ENCODE measurements around the gene PACSIN3. TPM values are rescaled to one million over a fixed set of nuclear protein-coding genes. Genes with fewer than 3 reads are reported as not detected.

PACSIN3 gene
- total and polyA plus RNA-seq, 2 of the 13 experiments (the other 11 are each of a cell fraction or from before 2014, with no cell fraction given): 47.9 to 93.3 TPM

DNA sequence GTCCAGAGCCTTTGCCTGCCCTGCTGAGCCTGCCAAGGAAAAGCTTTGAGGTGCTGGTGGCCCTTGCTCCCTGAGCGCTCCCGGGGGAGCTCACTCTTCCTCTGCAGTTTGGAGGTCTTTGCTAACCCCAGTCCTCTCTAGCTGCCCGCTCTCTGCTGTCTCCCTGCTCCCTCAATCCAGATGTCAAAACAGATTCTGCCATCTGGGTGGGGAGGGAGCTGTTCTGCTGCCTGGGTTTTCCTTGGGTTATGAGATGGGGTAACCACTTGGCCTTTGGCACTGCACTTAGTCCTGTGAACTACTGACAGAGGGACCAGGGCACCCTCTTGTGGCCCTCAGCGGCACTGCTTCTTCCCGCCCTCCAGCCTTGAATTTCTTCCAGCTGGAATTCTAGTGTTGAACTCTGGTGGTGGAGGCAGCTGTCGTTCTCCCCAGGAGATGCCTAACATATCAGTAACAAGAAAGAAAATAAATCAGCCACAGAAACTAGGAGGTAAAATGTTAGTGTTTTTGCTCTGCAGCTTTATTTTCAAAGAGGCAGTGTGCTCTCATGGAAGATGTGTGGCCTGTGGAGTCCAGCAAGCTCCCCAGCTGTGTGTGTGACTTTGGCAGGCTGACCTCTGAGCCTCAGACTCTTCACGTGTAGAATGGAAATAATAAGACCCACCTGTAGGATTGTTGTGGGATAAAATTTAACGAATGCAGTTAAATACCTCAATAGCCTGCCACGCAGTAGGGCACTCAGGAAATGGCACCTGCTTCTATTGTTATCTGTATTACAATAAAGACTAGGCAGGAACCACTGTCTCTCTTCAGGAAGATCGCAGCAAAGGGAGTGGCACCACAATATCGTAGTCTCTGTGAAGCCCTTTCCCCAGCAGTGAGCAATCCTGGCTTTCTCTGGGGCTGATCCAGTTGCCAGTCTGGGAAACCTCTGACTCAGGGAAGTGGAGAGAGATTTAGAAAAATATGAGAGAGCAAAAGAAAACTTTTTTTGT lies 33.0 kb downstream of the PACSIN3 start (continued):
- TF ChIP-seq NR2C2 (CRISPR knock-in tag; IDR thresholded peaks at IDR 0.05; ENCODE audit: borderline replicate concordance): no peak
- TF ChIP-seq, protein P1, sequence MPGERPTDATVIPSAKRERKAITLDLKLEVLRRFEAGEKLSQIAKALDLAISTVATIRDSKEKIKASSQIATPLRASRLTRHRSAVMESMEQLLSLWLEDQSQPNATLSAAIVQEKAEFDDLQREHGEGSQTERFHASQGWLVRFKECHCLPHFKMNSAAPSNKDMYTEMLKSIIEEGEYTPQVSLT (CRISPR knock-in tag; IDR thresholded peaks at IDR 0.05; ENCODE audit: borderline replicate concordance, low read depth): no peak
- no peak for TF ChIP-seq ARID2 (CRISPR knock-in tag; IDR thresholded peaks at IDR 0.05; ENCODE audit: borderline replicate concordance)
- TF ChIP-seq, protein P2, sequence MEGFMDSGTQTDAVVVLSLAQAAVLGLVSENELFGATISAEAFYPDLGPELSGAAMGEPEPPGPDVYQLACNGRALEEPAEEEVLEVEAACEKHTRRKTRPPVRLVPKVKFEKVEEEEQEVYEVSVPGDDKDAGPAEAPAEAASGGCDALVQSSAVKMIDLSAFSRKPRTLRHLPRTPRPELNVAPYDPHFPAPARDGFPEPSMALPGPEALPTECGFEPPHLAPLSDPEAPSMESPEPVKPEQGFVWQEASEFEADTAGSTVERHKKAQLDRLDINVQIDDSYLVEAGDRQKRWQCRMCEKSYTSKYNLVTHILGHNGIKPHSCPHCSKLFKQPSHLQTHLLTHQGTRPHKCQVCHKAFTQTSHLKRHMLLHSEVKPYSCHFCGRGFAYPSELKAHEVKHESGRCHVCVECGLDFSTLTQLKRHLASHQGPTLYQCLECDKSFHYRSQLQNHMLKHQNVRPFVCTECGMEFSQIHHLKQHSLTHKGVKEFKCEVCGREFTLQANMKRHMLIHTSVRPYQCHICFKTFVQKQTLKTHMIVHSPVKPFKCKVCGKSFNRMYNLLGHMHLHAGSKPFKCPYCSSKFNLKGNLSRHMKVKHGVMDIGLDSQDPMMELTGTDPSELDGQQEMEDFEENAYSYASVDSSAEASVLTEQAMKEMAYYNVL (CRISPR knock-in tag; IDR thresholded peaks at IDR 0.05; ENCODE audit: borderline replicate concordance): no peak
- TF ChIP-seq, protein P3, sequence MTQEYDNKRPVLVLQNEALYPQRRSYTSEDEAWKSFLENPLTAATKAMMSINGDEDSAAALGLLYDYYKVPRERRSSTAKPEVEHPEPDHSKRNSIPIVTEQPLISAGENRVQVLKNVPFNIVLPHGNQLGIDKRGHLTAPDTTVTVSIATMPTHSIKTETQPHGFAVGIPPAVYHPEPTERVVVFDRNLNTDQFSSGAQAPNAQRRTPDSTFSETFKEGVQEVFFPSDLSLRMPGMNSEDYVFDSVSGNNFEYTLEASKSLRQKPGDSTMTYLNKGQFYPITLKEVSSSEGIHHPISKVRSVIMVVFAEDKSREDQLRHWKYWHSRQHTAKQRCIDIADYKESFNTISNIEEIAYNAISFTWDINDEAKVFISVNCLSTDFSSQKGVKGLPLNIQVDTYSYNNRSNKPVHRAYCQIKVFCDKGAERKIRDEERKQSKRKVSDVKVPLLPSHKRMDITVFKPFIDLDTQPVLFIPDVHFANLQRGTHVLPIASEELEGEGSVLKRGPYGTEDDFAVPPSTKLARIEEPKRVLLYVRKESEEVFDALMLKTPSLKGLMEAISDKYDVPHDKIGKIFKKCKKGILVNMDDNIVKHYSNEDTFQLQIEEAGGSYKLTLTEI (CRISPR knock-in tag; conservative IDR thresholded peaks at IDR 0.05): no peak
- TF ChIP-seq KLF16 (CRISPR knock-in tag; IDR thresholded peaks at IDR 0.05): peak in 1 of 2 experiments; percentile 45; a peak in 1 of 4 replicates
- TF ChIP-seq, protein P4, sequence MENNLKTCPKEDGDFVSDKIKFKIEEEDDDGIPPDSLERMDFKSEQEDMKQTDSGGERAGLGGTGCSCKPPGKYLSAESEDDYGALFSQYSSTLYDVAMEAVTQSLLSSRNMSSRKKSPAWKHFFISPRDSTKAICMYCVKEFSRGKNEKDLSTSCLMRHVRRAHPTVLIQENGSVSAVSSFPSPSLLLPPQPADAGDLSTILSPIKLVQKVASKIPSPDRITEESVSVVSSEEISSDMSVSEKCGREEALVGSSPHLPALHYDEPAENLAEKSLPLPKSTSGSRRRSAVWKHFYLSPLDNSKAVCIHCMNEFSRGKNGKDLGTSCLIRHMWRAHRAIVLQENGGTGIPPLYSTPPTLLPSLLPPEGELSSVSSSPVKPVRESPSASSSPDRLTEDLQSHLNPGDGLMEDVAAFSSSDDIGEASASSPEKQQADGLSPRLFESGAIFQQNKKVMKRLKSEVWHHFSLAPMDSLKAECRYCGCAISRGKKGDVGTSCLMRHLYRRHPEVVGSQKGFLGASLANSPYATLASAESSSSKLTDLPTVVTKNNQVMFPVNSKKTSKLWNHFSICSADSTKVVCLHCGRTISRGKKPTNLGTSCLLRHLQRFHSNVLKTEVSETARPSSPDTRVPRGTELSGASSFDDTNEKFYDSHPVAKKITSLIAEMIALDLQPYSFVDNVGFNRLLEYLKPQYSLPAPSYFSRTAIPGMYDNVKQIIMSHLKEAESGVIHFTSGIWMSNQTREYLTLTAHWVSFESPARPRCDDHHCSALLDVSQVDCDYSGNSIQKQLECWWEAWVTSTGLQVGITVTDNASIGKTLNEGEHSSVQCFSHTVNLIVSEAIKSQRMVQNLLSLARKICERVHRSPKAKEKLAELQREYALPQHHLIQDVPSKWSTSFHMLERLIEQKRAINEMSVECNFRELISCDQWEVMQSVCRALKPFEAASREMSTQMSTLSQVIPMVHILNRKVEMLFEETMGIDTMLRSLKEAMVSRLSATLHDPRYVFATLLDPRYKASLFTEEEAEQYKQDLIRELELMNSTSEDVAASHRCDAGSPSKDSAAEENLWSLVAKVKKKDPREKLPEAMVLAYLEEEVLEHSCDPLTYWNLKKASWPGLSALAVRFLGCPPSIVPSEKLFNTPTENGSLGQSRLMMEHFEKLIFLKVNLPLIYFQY (CRISPR knock-in tag; IDR thresholded peaks at IDR 0.05; ENCODE audit: borderline replicate concordance): no peak
- no peak for TF ChIP-seq ZNF34 (CRISPR knock-in tag; IDR thresholded peaks at IDR 0.05; ENCODE audit: borderline replicate concordance)
- 0 out of 2 replicates have a peak, but pooled peaks have one; percentile 20 for TF ChIP-seq PHF20 (CRISPR knock-in tag; IDR thresholded peaks at IDR 0.05)
- TF ChIP-seq, protein P5, sequence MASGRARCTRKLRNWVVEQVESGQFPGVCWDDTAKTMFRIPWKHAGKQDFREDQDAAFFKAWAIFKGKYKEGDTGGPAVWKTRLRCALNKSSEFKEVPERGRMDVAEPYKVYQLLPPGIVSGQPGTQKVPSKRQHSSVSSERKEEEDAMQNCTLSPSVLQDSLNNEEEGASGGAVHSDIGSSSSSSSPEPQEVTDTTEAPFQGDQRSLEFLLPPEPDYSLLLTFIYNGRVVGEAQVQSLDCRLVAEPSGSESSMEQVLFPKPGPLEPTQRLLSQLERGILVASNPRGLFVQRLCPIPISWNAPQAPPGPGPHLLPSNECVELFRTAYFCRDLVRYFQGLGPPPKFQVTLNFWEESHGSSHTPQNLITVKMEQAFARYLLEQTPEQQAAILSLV (CRISPR knock-in tag; IDR thresholded peaks at IDR 0.05; ENCODE audit: borderline replicate concordance): no peak
- no peak for TF ChIP-seq RCOR2 (CRISPR knock-in tag; IDR thresholded peaks at IDR 0.05)
- TF ChIP-seq NR1H2 (CRISPR knock-in tag; IDR thresholded peaks at IDR 0.05; ENCODE audit: borderline replicate concordance, low read depth): no peak
- no peak for TF ChIP-seq ZNF674 (CRISPR knock-in tag; IDR thresholded peaks at IDR 0.05; ENCODE audit: low read depth)
- TF ChIP-seq MTF2 (CRISPR knock-in tag; IDR thresholded peaks at IDR 0.05; ENCODE audit: borderline replicate concordance): no peak
- no peak for TF ChIP-seq DPF2 (CRISPR knock-in tag; IDR thresholded peaks at IDR 0.05; ENCODE audit: borderline replicate concordance, low read depth)
- 0 out of 2 replicates have a peak, but pooled peaks have one; percentile 61 for TF ChIP-seq ZNF24 (IDR thresholded peaks at IDR 0.05)
- TF ChIP-seq FOXK1 (CRISPR knock-in tag; IDR thresholded peaks at IDR 0.05; ENCODE audit: borderline replicate concordance, low read depth): no peak
- peak; percentile 42; the same call in 1 of the 2 replicates for TF ChIP-seq KDM2A (CRISPR knock-in tag; IDR thresholded peaks at IDR 0.05; ENCODE audit: borderline replicate concordance, low read depth)
